ENCODE measurements around the gene FANCC. TPM values are rescaled to one million over a fixed set of nuclear protein-coding genes. Genes with fewer than 3 reads are reported as not detected.
A peak's percentile ranks its signal among the peaks of the same experiment; 100 is the strongest.

FANCC gene
- total RNA-seq, 1 experiment from 2014 or later = 19.4 TPM

- TF ChIP-seq, protein P1, sequence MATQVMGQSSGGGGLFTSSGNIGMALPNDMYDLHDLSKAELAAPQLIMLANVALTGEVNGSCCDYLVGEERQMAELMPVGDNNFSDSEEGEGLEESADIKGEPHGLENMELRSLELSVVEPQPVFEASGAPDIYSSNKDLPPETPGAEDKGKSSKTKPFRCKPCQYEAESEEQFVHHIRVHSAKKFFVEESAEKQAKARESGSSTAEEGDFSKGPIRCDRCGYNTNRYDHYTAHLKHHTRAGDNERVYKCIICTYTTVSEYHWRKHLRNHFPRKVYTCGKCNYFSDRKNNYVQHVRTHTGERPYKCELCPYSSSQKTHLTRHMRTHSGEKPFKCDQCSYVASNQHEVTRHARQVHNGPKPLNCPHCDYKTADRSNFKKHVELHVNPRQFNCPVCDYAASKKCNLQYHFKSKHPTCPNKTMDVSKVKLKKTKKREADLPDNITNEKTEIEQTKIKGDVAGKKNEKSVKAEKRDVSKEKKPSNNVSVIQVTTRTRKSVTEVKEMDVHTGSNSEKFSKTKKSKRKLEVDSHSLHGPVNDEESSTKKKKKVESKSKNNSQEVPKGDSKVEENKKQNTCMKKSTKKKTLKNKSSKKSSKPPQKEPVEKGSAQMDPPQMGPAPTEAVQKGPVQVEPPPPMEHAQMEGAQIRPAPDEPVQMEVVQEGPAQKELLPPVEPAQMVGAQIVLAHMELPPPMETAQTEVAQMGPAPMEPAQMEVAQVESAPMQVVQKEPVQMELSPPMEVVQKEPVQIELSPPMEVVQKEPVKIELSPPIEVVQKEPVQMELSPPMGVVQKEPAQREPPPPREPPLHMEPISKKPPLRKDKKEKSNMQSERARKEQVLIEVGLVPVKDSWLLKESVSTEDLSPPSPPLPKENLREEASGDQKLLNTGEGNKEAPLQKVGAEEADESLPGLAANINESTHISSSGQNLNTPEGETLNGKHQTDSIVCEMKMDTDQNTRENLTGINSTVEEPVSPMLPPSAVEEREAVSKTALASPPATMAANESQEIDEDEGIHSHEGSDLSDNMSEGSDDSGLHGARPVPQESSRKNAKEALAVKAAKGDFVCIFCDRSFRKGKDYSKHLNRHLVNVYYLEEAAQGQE (IDR thresholded peaks at IDR 0.05; ENCODE audit: low read depth) = no peak
- TF ChIP-seq YY1 (IDR thresholded peaks at IDR 0.05; ENCODE audit: extremely low read depth, insufficient replicate concordance, low read depth, low read length) = no peak
Observed at GRCh38 chr9:95284162-95285080, 33.1 kb downstream of the FANCC start (continued).

DNA sequence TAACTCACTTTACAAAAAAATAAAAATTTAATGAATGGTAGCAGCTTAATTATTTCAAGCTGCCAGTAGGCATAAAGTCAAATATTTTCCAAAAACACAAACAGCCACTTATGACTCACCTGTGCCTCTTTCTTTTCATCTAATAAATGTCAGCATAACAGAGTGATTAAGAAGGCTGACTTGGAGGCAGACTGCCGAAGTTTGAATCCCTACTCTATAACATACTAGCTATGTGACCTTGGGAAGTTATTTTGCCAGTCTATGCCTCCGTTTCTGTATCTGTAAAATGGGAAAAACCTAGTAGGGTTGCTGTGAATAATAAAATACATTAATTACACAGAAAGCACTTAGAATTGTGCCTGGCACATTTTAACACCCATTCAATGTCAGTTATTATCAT is 33.8 kb downstream of the FANCC start:
- Histone ChIP-seq H3K36me3 (ENCODE audit: control insufficient read depth in 1 of 2, insufficient read depth in 2 of 2, low read length in 2 of 2) (no peaks in the 10 kb centered on the region), H4K20me1 (ENCODE audit: insufficient read depth) (no peaks in the 10 kb centered on the region), H3K27ac (ENCODE audit: low read depth, low read length) (no peak overlapping the region), H3K4me2 (ENCODE audit: low read length) (peak overlapping the region; percentile 6; the same call in 1 of the 2 replicates), H2AFZ (ENCODE audit: low read depth, low read length, poor library complexity, severe bottlenecking) (no peak overlapping the region), H3K79me2 (ENCODE audit: insufficient read depth, low read length) (peaks cover 5% of the 10 kb centered on the region; the same call in 1 of the 2 replicates), H3K9ac (ENCODE audit: low read length) (no peak overlapping the region), H3K9me2 (ENCODE audit: insufficient read depth) (no peaks in the 10 kb centered on the region), H3K27me3 (ENCODE audit: insufficient read depth, low read length) (no peaks in the 10 kb centered on the region), H3K9me3 (ENCODE audit: control insufficient read depth in 1 of 2, insufficient read depth in 1 of 2, low read depth in 1 of 2, low read length in 2 of 2) (no peaks in the 10 kb centered on the region), H3K4me1 (ENCODE audit: control insufficient read depth in 1 of 2, insufficient read depth in 2 of 2, low read length in 2 of 2) (peaks cover 4 to 9% of the 10 kb centered on the region in 2 experiments; a peak in 3 of 4 replicates), H3K4me3 (replicated peaks in 1 of 2; ENCODE audit: low read depth in 1 of 2, low read length in 2 of 2) (no peak overlapping the region)
- ChIA-PET POLR2A (no interaction called here), CTCF (interaction anchor here (1.6 kb wide), 1 partner anchor 53 kb away, joined by 3 read pairs; no protein-coding TSS in a partner anchor), RAD21 (ENCODE audit: low non-redundant PET in 1 of 2, low total read pairs in 2 of 2, uncharacterized antibody in 2 of 2, unreplicated experiment in 2 of 2) (no interaction called here)
- no peak for ATAC-seq
- no TSS peak for BruUV-seq (replicated peaks)
- peak; percentile 9; the same call in 1 of the 2 replicates for TF ChIP-seq FOSL1 (IDR thresholded peaks at IDR 0.05; ENCODE audit: low read depth)
- no peak for TF ChIP-seq CBX3 (IDR thresholded peaks at IDR 0.05; ENCODE audit: low read depth)
- no peak for TF ChIP-seq MAX (IDR thresholded peaks at IDR 0.05)
- TF ChIP-seq TCF7L2 (IDR thresholded peaks at IDR 0.05; ENCODE audit: borderline replicate concordance, extremely low read depth, insufficient read depth, insufficient read length) = no peak
- TF ChIP-seq RAD21 (IDR thresholded peaks at IDR 0.05; ENCODE audit: low read depth) = no peak
- intact Hi-C loops (cut with micrococcal nuclease) = no loop called here
- no peak for DNase-seq (ENCODE audit: low read depth, low spot score)
